ENCODE measurements around the gene MYO9A. TPM values are rescaled to one million over a fixed set of nuclear protein-coding genes. Genes with fewer than 3 reads are reported as not detected.

MYO9A gene
- total and polyA plus RNA-seq, 10 of the 15 experiments (the other 5 are each of a cell fraction or from before 2014, with no cell fraction given), result 3.3 to 25.3 (median 12.2) TPM

- H3K4me2 ChIP-seq (ENCODE audit: control insufficient read depth, insufficient read depth), result no peak overlapping the region
- H4K20me1 ChIP-seq (ENCODE audit: control insufficient read depth, insufficient read depth), result no peaks in the 10 kb centered on the region
- SMC1A ChIA-PET (ENCODE audit: uncharacterized antibody, unreplicated experiment), result interaction anchor here (0.6 to 1.5 kb wide), 6 partner anchors 9 to 33 kb away, joined by 3 to 4 read pairs (median 3); no protein-coding TSS in a partner anchor
- POLR2A ChIA-PET, result interaction anchor here (1.5 kb wide), 1 partner anchor 16 kb away, joined by 7 read pairs; no protein-coding TSS in a partner anchor
- no peaks in the 10 kb centered on the region for H3K27me3 ChIP-seq (replicated peaks in 1 of 2; ENCODE audit: control insufficient read depth in 2 of 2, insufficient read depth in 2 of 2, low read length in 1 of 2)
- CTCF ChIA-PET, result interaction anchor here (0.8 to 1.6 kb wide), 3 partner anchors 10 to 75 kb away, joined by 3 to 6 read pairs (median 5); no protein-coding TSS in a partner anchor
- FAIRE-seq, result no peak
- H3K4me1 ChIP-seq (ENCODE audit: control insufficient read depth, insufficient read depth, low read length), result peaks cover 4% of the 10 kb centered on the region; the same call in 1 of the 2 replicates
- H3K9ac ChIP-seq (ENCODE audit: control insufficient read depth, insufficient read depth, low read length), result no peak overlapping the region
- RAD21 ChIA-PET (ENCODE audit: unreplicated experiment), result interaction anchor here (1.2 kb wide), 1 partner anchor 17 kb away, joined by 3 read pairs; no protein-coding TSS in a partner anchor
- BruUV-seq (replicated peaks), result no TSS peak
- H3K27ac ChIP-seq (ENCODE audit: control insufficient read depth, insufficient read depth), result no peak overlapping the region
- H3K79me2 ChIP-seq (ENCODE audit: control insufficient read depth, insufficient read depth, low read length), result no peaks in the 10 kb centered on the region
- no peaks in the 10 kb centered on the region for H3K9me3 ChIP-seq (replicated peaks; ENCODE audit: control insufficient read depth, insufficient read depth, low read length)
- in situ Hi-C loops (cut with MboI) (no loop called here), intact Hi-C loops (cut with micrococcal nuclease; ENCODE audit: unreplicated experiment) (no loop called here)
- no peak for ATAC-seq
- H2AFZ ChIP-seq (ENCODE audit: control insufficient read depth, low read depth, low read length), result no peak overlapping the region
- H3K36me3 ChIP-seq (ENCODE audit: control insufficient read depth in 2 of 2, insufficient read depth in 2 of 2, low read length in 1 of 2), result no peaks in the 10 kb centered on the region
- no peak for DNase-seq (ENCODE audit: low read depth, low spot score)
- WGBS (ENCODE audit: insufficient coverage, insufficient replicate concordance, low lambda C conversion rate, missing lambda C conversion rate), result 0% methylated on average over 1 of the region's 1 CpG
- H3K4me3 ChIP-seq, result no peak overlapping the region
- TF ChIP-seq RELB (IDR thresholded peaks at IDR 0.05; ENCODE audit: low read depth) (no peak), CTCF (IDR thresholded peaks at IDR 0.05 in 2 of 3, conservative IDR thresholded peaks at IDR 0.05 in 1 of 3; ENCODE audit: control insufficient read depth in 2 of 3, extremely low read depth in 1 of 3, insufficient read depth in 1 of 3, low read depth in 3 of 3, low read length in 3 of 3) (no peak), PRDM15 (CRISPR knock-in tag; IDR thresholded peaks at IDR 0.05) (no peak), E4F1 (IDR thresholded peaks at IDR 0.05; ENCODE audit: borderline replicate concordance, partially characterized antibody) (no peak), SRF (IDR thresholded peaks at IDR 0.05; ENCODE audit: low read depth in 2 of 2, low read length in 2 of 2) (no peak), ZBTB33 (IDR thresholded peaks at IDR 0.05) (no peak), NKRF (conservative IDR thresholded peaks at IDR 0.05) (no peak)
These were observed 6.3 kb upstream of the MYO9A start for GRCh38 chr15:72124218-72124617.

Data from GM12878 (cell line).